Panc1 (cell line): Measurements from ENCODE around the gene CD22. TPM values are rescaled to one million over a fixed set of nuclear protein-coding genes. Genes with fewer than 3 reads are reported as not detected.

Experiments used
- ATAC-seq: fragments of 200-7000 bp; cut with Tn5 transposase; 2 replicates; pipeline ENCODE4 v1.9.1; 2020; ENCODE audit warnings: mild to moderate bottlenecking, moderate library complexity
- BruUV-seq: library from RNA; stranded (reverse); fragments of 400-500 nt; replicated peaks from 2 replicates; lab custom pipeline; 2021; lab: Mats Ljungman, UMichigan
- CTCF ChIA-PET: fragments of 300-600 bp; sonication (Branson Sonifier 250); formaldehyde crosslinking; loops from one replicate; lab custom pipeline; 2022; ENCODE audit warnings: antibody characterized with exemption; lab: Charles Lee
- POLR2A ChIA-PET: fragments of 300-600 bp; sonication (Branson Sonifier 250); formaldehyde crosslinking; loops from one replicate; lab custom pipeline; 2022; ENCODE audit warnings: antibody characterized with exemption; lab: Charles Lee
- DNase-seq: peaks from one replicate; pipeline ENCODE4 v3.0.0-alpha.2; 2010; ENCODE audit warnings: low read depth, low spot score
- H3K27ac ChIP-seq: 2 replicates; pipeline ENCODE4 v1.5.1; 2011; ENCODE audit warnings: mild to moderate bottlenecking, low read length, inconsistent platforms
- H3K27me3 ChIP-seq: fragments of 200-500 bp; sonication (Bioruptor generic); 2 replicates; pipeline ENCODE4 v1.6.0; 2014; ENCODE audit warnings: low read length, inconsistent platforms; ENCODE audit not compliant: control insufficient read depth, insufficient read depth
- H3K36me3 ChIP-seq: fragments of 200-500 bp; sonication (Bioruptor generic); 2 replicates; pipeline ENCODE4 v1.5.1; 2014; ENCODE audit warnings: inconsistent platforms, mild to moderate bottlenecking, low read length, moderate library complexity; ENCODE audit not compliant: control insufficient read depth, insufficient read depth
- H3K4me1 ChIP-seq: 2 replicates; pipeline ENCODE4 v1.5.1; 2011; ENCODE audit warnings: inconsistent platforms, mild to moderate bottlenecking, low read length, moderate library complexity; ENCODE audit not compliant: control insufficient read depth, insufficient read depth
- H3K4me3 ChIP-seq, 2 experiments: 2 replicates each; pipeline ENCODE4 v1.5.1; 2011 to 2012; ENCODE audit warnings: low read depth in 2 of 2, low read length in 2 of 2, mild to moderate bottlenecking in 2 of 2, inconsistent platforms in 1 of 2, moderate library complexity in 1 of 2
- H3K9me3 ChIP-seq: fragments of 200-500 bp; sonication (Bioruptor generic); 2 replicates; pipeline ENCODE4 v1.5.1; 2014; ENCODE audit warnings: low read depth, mild to moderate bottlenecking, inconsistent platforms, low read length, moderate library complexity; ENCODE audit not compliant: control insufficient read depth, insufficient read depth
- POLR2AphosphoS5 ChIP-seq: IDR thresholded peaks from 2 replicates; pipeline ENCODE4 v1.6.1; 2012; ENCODE audit warnings: mild to moderate bottlenecking, low read depth, low read length, moderate library complexity
- SIN3A ChIP-seq: IDR thresholded peaks from 2 replicates; pipeline ENCODE4 v1.6.1; 2012; ENCODE audit warnings: low read depth, mild to moderate bottlenecking, low read length, moderate library complexity, borderline replicate concordance; ENCODE audit not compliant: insufficient read depth
- TCF7L2 ChIP-seq: IDR thresholded peaks from 2 replicates; pipeline ENCODE4 v1.6.1; 2011; ENCODE audit warnings: mild to moderate bottlenecking, low read depth, low read length, inconsistent platforms
- in situ Hi-C: cut with HindIII; loops from 2 replicates; pipeline ENCODE4 v1.10.0; 2016; ENCODE audit warnings: low sequenced_read_pairs, low pct_unique_long_range_greater_than_20kb
- intact Hi-C: fragments of 100-400 bp; cut with micrococcal nuclease; formaldehyde crosslinking; loops from one replicate; pipeline ENCODE4 v1.10.0; 2022; ENCODE audit not compliant: unreplicated experiment
- total RNA-seq: library from RNA; stranded (reverse); gene quantifications from one replicate; pipeline ENCODE4 v1.2.1, GENCODE V29; 2021; ENCODE audit not compliant: unreplicated experiment
- TF ChIP-seq, protein P1 (sequence below), 2 experiments: IDR thresholded peaks; 2 replicates each; pipeline ENCODE4 v1.6.1; 2011 to 2012; ENCODE audit warnings: low read depth in 2 of 2, control low read depth in 1 of 2, low read length in 1 of 2, mild to moderate bottlenecking in 1 of 2, moderate library complexity in 1 of 2; ENCODE audit not compliant: insufficient read depth in 1 of 2
- TF ChIP-seq, protein P2 (sequence below): fragments of 450-650 bp; IDR thresholded peaks from 2 replicates; pipeline ENCODE4 v1.5.1; 2017; ENCODE audit warnings: mild to moderate bottlenecking

Gene CD22
- total RNA-seq, 1 experiment from 2014 or later = 0.74 TPM

DNA sequence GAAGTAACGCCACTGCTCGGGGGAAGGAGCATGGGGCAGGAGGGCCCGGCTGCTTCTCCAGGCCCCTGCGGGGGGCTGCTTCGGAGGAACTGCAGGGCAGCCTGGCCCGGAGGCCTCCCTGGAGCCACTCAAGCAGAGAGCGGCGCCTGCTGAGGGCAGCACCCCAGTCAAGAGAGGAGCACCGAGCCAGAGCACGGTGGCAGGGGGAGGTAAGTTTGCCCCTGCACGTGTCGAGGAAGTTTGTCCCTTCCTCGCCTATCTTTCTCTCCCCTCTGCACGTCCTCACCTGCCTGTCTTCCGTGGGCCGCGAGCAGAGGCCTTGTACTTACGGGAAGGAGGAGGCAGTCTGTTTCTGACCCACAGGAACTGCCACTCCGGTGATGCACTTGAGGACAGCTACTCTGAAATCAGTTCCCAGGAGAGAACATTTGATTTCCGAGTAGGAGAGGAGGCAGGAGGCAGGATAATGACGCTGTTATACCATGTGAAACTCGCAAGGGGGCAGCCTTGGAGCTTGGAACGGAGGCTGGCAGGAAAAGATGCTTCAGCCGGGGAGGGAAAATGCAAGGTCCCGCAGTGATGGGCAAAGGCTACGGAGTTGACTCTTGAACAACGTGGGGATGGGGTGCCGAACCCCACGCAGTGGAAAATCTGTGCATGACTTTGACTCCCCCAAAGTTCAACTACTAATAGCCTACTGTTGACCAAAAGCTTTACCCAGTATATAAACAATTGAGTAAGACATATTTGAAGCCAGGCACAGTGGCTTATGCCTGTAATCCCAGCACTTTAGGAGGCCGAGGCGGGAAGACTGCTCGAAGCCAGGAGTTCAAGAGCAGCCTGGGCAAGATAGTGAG is 23.7 kb downstream of the CD22 start:
- Histone ChIP-seq H3K4me1 (no peaks in the 10 kb centered on the region), H3K27ac (no peak overlapping the region), H3K4me3 (no peak overlapping the region), H3K9me3 (no peaks in the 10 kb centered on the region), H3K36me3 (no peaks in the 10 kb centered on the region), H3K27me3 (0 out of 2 replicates have a peak, but pooled peaks cover 2% of the 10 kb centered on the region)
- in situ Hi-C loops (no loop called here), intact Hi-C loops (loop anchor here (1.0 to 10.0 kb wide), 2 partner anchors 116 to 142 kb away; partner anchors contain the start of gene KRTDAP)
- ChIA-PET POLR2A (no interaction called here), CTCF (interaction anchor here (0.5 to 2.7 kb wide), 12 partner anchors 24 to 578 kb away, joined by 3 to 23 read pairs (median 4); no protein-coding TSS in a partner anchor)
- DNase-seq (peak; percentile 73), ATAC-seq (peak; percentile 89)
- no TSS peak for BruUV-seq
- TF ChIP-seq POLR2AphosphoS5 = no peak
- TF ChIP-seq SIN3A = no peak
- TF ChIP-seq TCF7L2 = no peak
- TF ChIP-seq, protein P1, sequence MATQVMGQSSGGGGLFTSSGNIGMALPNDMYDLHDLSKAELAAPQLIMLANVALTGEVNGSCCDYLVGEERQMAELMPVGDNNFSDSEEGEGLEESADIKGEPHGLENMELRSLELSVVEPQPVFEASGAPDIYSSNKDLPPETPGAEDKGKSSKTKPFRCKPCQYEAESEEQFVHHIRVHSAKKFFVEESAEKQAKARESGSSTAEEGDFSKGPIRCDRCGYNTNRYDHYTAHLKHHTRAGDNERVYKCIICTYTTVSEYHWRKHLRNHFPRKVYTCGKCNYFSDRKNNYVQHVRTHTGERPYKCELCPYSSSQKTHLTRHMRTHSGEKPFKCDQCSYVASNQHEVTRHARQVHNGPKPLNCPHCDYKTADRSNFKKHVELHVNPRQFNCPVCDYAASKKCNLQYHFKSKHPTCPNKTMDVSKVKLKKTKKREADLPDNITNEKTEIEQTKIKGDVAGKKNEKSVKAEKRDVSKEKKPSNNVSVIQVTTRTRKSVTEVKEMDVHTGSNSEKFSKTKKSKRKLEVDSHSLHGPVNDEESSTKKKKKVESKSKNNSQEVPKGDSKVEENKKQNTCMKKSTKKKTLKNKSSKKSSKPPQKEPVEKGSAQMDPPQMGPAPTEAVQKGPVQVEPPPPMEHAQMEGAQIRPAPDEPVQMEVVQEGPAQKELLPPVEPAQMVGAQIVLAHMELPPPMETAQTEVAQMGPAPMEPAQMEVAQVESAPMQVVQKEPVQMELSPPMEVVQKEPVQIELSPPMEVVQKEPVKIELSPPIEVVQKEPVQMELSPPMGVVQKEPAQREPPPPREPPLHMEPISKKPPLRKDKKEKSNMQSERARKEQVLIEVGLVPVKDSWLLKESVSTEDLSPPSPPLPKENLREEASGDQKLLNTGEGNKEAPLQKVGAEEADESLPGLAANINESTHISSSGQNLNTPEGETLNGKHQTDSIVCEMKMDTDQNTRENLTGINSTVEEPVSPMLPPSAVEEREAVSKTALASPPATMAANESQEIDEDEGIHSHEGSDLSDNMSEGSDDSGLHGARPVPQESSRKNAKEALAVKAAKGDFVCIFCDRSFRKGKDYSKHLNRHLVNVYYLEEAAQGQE (IDR thresholded peaks at IDR 0.05; ENCODE audit: insufficient read depth in 1 of 2, low read depth in 2 of 2, low read length in 1 of 2) = no peak
- TF ChIP-seq, protein P2, sequence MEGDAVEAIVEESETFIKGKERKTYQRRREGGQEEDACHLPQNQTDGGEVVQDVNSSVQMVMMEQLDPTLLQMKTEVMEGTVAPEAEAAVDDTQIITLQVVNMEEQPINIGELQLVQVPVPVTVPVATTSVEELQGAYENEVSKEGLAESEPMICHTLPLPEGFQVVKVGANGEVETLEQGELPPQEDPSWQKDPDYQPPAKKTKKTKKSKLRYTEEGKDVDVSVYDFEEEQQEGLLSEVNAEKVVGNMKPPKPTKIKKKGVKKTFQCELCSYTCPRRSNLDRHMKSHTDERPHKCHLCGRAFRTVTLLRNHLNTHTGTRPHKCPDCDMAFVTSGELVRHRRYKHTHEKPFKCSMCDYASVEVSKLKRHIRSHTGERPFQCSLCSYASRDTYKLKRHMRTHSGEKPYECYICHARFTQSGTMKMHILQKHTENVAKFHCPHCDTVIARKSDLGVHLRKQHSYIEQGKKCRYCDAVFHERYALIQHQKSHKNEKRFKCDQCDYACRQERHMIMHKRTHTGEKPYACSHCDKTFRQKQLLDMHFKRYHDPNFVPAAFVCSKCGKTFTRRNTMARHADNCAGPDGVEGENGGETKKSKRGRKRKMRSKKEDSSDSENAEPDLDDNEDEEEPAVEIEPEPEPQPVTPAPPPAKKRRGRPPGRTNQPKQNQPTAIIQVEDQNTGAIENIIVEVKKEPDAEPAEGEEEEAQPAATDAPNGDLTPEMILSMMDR = peak; percentile 94

DNA sequence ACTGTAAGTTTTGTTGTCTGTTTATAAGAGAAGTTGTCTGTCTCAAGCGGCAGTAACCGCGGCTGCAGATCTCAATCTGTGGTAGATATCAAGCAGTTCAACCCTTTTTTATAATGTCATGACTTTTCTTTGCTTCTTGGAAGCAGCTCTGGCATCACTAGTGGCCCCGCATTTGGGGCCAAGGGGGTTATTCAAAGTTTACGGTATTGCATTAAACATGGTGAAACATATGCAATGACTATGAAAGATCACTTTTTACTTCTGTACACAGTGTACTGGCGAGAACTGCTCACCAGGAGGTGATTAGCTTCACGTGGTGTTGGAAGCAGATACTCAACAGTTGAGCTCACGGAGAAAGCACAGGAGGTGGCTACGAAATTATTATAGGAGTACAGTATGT is 24.6 kb downstream of the CD22 start:
- ChIA-PET CTCF (interaction anchor here (0.6 to 2.7 kb wide), 9 partner anchors 23 to 329 kb away, joined by 3 to 23 read pairs (median 3); no protein-coding TSS in a partner anchor), POLR2A (no interaction called here)
- no peak for ATAC-seq
- no peak overlapping the region for H3K4me3 ChIP-seq
- 0 out of 2 replicates have a peak, but pooled peaks cover 2% of the 10 kb centered on the region for H3K27me3 ChIP-seq
- no peak overlapping the region for H3K27ac ChIP-seq
- no peaks in the 10 kb centered on the region for H3K4me1 ChIP-seq
- no peaks in the 10 kb centered on the region for H3K9me3 ChIP-seq
- BruUV-seq = no TSS peak
- in situ Hi-C loops = no loop called here
- H3K36me3 ChIP-seq = no peaks in the 10 kb centered on the region
- TF ChIP-seq SIN3A (no peak), TCF7L2 (no peak), POLR2AphosphoS5 (no peak)
- TF ChIP-seq, protein P1 (IDR thresholded peaks at IDR 0.05; ENCODE audit: insufficient read depth in 1 of 2, low read depth in 2 of 2, low read length in 1 of 2) = no peak
- TF ChIP-seq, protein P2 = no peak
- intact Hi-C loops = loop anchor here (1.0 to 10.0 kb wide), 2 partner anchors 115 to 141 kb away; partner anchors contain the start of gene KRTDAP
- DNase-seq = no peak
